ENCODE data around the gene DZIP3.

GRCh38 chr3:108724101-108724500 lies 134.6 kb downstream of the DZIP3 start:
- no peak for TF ChIP-seq CTCF (conservative IDR thresholded peaks at IDR 0.05; ENCODE audit: low read length)
- no peak for TF ChIP-seq EZH2phosphoT487 (IDR thresholded peaks at IDR 0.05; ENCODE audit: borderline replicate concordance)

Data from Loucy (cell line).